GM19351 (cell line): ENCODE results near the gene FSTL4.

ENCODE experiments used
- ATAC-seq: cut with Tn5 transposase; IDR thresholded peaks from one replicate; pipeline ENCODE4 v1.9.1; 2021; ENCODE audit warnings: mild to moderate bottlenecking, moderate library complexity; ENCODE audit not compliant: unreplicated experiment

FSTL4 gene

DNA sequence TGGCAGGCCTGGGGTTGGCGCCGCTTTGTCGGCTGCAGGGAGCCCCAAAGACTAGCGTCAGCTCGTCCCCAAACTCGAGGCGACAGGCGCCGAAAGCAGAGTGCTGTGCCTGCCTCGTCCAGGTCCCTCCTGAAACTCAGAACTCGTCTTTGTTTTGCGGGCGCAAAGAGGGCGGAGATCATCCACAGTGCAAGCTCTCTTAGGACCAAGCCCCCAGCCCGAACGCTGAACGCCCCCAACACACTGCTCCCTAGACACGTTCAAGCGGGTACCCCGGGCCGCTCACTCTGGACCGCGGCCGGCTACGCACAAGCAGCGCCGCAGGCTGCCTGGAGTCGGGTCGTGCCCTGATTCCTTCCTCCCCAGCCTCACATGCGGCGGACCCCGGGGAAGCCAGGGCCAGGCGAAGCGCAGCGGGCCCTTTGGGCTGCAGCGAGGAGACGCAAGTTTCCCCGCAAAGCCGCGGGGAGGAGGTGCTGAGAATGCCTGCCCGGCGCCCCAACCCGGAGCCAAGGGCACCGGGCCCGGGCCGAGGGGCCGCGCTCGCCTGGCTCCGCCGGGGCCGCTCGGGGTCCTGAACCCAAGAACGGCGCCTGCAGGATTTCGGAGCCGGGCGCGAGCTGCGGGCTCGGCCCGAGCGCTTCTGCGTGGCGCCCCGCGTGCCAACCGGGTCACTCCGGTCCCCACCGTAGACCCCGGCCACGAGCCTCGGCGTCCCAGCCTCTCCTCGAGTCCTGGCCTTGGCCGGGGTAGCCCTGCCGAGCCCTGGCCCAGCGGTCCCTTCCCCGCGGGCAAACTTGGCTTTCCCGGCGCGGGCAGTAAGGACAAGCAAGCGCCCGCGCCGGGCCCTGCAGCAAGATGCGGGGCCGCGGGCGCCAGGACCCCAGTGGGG is 738 bp downstream of the FSTL4 start:
- no peak for ATAC-seq

GRCh38 chr5:133610489-133611356 is 1.6 kb downstream of the FSTL4 start:
- no peak for ATAC-seq

DNA sequence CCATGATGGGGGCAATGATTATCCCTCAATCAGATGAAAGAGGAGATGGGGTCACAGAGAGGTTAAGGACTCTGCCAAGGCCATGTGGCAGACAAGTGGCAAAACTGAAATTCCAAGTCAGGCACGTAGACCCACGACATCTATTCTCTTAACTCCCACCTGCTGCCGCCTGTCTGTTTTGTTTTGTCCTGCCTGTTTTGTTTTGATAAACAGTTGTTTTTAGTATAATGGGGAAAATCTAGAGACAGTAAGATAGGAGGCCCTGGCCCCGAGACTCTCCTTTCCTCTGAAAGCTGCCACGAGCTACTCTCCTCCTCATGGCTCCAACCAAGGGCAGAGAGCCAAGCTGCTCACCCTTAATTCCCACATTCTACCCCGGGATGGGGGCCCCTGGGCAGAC is 4.9 kb downstream of the FSTL4 start:
- no peak for ATAC-seq

- ATAC-seq = no peak
These were observed 5.5 kb downstream of the FSTL4 start for GRCh38 chr5:133606835-133607234.

DNA sequence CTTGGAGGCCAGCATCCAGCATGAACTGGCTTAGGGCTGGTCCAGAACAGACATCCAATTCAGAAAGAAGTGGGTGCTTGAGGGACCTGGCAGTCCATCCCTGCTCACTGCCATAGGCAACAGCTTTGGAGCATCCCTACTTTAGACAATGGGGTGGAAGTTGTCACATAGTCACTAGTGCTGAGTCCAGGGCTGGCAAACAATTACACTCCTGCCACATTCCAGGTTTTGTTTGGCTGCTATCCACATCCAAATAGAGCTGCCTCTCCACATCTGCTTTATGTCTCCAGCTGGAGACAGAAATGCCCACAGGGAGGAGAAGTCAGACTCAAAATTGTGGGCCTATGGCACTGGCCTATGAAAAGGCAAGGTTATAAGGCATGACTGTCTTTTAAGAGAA is 7.0 kb downstream of the FSTL4 start:
- ATAC-seq = no peak

DNA sequence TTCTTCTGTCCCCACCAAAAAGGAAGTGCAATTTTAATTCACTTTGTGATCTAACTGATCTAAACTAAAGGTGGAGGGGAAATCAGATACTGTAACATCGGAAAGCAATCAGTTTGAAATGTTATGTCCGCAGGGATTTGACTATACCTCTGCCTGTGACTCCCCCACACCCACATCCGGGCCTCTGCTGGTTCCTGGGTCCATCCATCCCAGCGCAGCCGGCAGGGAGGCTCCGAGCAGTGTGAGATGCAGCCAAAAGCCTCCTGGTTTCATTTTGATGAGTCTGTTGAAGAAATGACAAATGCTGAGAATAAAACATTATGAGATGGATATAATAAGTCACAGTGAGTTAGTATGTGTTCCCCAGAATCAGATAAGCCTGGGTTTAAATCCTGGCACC is 8.6 kb downstream of the FSTL4 start:
- no peak for ATAC-seq

GRCh38 chr5:133602835-133603380 is 9.4 kb downstream of the FSTL4 start:
- ATAC-seq = no peak

DNA sequence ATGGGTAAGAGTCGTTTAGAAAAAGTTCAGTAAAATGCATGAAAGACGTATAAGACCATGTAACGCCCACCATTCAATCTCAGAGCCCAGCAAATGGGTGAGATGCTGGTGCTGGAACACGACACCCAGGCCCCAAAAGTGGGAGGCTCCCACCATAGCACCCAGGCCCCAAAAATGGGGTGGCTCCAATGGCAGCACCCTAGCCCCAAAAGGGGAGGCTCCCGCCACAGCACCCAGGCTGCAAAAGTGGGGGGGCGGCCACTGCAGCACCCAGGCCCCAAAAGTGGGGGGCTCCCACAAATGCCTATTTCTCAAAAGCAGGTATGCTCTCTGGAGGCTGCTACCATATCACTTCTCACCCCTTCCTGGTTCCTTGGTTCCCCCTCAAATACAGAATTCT is 12.7 kb downstream of the FSTL4 start:
- no peak for ATAC-seq

- ATAC-seq = no peak
These were observed 13.3 kb downstream of the FSTL4 start for GRCh38 chr5:133599044-133599443.

- no peak for ATAC-seq
These were observed 16.3 kb downstream of the FSTL4 start for GRCh38 chr5:133596049-133596448.

- no peak for ATAC-seq
These were observed 16.9 kb downstream of the FSTL4 start for GRCh38 chr5:133595465-133595864.

- ATAC-seq = no peak
These were observed 23.1 kb downstream of the FSTL4 start for GRCh38 chr5:133589286-133589685.

DNA sequence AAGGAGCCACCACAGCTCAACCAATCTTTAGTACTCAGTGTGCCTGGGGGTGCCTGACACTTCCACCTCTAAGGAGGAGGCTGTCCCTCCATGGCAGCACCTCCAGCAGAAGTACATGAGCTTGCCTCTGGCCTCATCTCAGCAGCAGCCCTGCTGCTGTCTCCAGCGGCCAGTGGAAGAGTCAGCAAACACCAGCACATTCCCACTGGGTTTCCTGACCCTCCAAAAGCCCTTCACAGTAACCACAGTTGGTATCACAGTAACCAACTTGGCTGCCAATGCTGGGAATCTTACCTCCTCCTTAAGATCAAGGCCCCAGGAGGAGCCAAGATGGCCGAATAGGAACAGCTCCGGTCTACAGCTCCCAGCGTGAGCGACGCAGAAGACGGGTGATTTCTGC is 29.4 kb downstream of the FSTL4 start:
- ATAC-seq = no peak

DNA sequence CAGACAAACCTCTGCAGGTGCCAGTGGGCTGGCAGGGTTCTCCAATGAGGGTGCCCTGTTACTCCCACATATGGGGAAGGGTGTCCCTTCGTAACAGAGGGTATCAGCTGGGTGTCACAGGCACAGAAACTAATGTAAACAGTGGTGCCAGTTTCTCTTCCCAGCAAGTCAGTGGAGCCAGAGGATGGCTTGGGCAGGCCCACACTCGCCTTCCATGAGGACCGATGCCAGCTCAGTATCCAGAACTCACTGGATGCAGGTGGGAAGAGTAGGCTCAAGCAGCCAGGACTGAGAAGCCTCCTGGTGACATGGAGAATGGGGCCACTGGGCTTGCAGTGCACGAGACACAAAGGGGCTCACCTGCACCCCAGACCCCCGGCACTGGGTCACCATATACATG is 30.4 kb downstream of the FSTL4 start:
- no peak for ATAC-seq

- no peak for ATAC-seq
These were observed 31.0 kb downstream of the FSTL4 start for GRCh38 chr5:133581348-133581747.

DNA sequence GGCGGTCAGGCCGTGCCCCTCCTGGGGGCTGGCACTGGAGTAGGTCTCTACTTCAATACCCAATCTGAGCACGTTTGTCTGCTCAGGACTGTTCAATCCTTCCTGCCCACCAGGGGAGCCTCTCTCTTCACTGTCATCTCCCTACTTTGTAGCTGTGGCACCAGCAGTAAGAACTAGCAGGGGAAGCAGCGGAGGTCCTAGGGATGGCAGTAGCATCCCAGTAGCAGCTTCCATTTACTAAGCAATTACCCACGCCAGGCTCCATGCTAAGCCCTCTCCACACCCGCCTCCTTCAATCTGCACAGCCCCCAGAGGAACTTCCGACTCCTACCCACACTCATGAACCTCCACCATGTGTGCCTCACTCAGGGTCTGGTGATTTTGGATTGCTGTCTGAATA is 31.7 kb downstream of the FSTL4 start:
- no peak for ATAC-seq

DNA sequence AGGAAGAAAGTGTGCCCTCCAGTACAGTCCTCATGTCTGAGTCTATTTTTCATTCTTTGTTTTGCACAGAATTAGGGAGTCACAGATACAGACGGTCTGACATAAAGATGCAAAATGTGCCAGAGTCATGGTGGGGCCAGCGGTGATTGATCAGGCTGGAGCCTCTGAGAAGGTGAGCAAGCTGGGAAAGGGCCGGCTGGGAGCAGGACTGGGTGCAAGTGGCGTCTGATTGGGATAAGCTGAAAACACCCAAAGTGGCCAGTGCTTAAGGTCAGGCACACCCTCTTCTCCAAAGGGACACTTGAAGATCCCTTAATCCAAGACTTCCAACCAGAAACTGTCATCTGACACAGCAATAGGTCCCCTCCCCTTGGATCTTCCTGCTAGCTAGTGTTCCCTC is 32.6 kb downstream of the FSTL4 start:
- ATAC-seq = no peak

GRCh38 chr5:133569347-133569746 is 43.0 kb downstream of the FSTL4 start:
- ATAC-seq = no peak

DNA sequence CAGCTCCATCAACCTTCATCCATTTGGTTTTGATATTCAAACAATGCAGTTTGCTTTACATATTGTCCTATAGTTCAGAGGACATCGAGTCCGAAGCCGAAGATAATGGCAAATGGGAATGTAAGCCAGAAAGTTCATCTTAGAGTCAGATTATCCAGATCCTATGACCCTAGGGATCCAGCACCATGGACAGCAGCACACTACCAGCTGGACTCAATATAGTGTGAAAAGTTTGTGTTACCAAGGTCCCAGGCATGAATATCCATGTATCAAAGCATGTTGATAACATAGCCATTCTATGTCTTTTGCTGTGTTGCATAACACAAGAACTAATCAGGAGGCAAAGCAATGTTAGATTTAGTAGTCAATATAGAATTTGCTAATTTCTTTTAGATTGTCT is 46.3 kb downstream of the FSTL4 start:
- no peak for ATAC-seq

DNA sequence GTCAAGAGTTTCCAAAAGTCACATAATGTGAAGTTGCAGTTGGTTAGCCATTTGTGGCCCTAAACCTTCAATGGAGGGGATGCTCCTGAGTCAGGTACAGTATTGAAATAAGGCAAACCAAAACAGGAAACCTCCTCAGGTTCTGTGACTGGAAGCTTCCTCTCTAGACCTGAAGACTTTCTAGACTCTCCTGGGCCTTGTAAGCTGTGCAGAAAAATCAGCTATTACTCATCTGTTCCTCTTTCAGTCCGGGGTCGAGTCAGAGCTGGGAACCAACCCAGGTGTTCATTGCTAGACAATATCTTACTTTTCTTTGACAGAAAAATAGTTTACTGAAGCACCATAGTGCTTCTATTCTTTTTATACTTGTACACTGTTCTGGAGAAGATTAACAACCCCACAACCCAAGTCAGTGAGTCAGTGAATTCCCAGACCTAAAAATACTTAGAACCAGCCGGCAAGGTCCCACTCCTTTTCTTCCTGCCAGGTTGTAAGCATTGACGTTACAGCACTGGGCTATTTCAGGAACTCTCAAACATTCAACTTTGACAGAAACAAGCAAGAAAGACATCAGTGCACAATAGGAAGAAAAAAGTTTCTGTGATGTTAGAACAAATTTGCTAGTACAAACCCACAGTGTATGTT is 47.3 kb downstream of the FSTL4 start:
- no peak for ATAC-seq

DNA sequence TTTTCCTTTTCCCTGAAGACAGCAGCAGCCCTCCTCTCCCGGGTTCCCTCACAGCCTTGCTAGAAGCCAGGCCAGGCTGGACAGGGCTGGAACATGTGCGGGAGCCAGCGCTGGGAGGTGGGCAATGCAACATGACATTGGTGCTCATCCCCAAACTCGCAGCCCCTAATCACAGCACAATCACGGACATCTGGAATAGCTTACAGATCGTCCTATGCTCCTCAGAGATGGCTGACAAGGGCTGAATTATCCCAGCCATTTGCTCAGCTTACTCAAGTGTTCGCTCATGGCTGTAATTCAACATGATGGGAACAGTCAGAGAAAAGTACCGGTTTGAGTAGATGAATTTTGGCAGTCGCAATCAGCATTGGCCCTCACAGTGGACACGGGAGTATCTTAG is 49.8 kb downstream of the FSTL4 start:
- ATAC-seq = no peak
